Left renal pelvis (tissue), 4 donors: Measurements from ENCODE around the gene G6PC1. TPM values are rescaled to one million over a fixed set of nuclear protein-coding genes. Genes with fewer than 3 reads are reported as not detected.

Experiments used
- DNase-seq, 4 donors: peaks; one replicate each; pipeline ENCODE4 v3.0.0-alpha.2; 2013; ENCODE audit warnings: low read depth in 4 of 4, low spot score in 3 of 4
- polyA plus RNA-seq, 4 donors: library from polyadenylated mRNA; unstranded; fragments of 120-200 nt; gene quantifications; one replicate each; pipeline ENCODE4 v1.2.1, GENCODE V29; 2013; ENCODE audit not compliant: insufficient read length in 4 of 4

G6PC1 gene
- polyA plus RNA-seq, 4 donors = 0.52 to 6.1 (median 4.0) TPM

DNA sequence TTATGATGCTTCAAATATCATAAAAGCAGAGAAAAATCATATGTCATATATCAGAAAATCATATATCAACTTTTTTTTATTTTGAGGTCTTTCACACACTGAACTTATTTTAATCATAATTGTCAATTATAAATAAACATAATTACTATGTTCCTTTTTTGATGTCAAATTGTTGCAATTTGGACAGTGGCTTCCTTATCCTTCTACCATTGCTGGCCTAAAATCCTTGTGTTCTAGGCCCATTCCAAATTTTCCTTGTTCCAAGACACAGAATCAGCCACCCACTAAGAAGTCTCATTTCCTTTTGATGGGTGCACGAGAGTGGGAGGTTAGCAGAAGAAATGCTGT is 28.9 kb downstream of the G6PC1 start:
- DNase-seq = no peak

DNA sequence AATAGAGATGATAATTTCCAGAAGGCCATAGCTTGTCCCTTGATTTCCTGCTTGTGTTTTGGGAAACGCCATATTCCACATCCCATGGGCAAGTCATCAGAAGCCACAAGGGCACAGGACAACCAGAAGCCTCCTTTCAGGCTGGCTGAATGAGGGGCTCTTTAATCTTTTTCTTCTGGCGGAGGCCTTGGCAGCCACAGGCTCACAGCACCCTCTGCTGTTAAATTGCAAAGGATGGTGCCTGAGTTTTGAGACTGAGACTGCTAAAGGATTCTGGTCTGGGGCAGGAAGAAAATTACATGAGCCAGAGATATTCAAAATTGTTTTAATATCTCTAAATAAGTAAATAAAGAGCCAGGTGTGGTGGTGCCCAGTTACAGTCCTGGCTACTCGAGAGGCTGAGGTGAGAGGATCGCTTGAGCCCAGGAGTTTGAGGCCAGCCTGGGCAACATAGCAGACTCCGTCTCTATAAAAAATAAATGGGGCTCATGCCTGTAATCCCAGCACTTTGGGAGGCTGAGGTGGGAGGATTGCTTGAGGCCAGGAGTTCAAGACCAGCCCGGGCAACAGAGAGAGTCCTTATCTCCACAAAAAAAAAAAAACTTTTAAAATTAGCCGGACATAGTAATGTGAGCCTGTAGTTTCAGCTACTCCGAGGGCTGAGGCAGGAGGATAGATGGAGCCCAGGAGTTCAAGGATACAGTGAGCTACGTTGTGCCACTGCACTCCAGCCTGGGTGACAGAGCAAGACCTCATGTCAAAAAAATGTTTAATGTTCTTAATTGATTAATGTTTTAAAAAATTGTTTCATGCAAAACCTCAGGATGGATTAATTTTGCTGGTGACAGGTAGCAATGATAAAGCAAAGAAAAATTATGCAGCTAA is 37.4 kb downstream of the G6PC1 start:
- DNase-seq = peak in 2 of 4 donors; percentile 26 to 40

DNA sequence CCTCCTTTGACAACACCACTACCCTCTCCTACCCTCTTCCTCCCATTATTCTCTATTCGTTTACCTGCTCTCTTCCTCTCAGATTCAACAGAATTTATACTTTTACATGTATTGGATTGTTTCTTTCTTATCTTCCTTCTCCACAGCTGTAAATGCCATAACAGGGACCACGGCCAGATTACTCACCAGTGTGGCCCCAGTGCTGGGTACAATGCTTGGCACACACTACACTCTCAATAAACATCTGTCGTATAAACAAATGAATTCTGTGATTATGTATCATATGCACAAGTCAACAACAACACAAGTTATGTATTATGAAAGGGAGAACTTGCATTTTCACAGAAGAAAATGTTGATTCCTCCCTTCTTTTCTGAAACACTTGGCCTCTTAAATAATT is 43.6 kb downstream of the G6PC1 start:
- no peak for DNase-seq

DNA sequence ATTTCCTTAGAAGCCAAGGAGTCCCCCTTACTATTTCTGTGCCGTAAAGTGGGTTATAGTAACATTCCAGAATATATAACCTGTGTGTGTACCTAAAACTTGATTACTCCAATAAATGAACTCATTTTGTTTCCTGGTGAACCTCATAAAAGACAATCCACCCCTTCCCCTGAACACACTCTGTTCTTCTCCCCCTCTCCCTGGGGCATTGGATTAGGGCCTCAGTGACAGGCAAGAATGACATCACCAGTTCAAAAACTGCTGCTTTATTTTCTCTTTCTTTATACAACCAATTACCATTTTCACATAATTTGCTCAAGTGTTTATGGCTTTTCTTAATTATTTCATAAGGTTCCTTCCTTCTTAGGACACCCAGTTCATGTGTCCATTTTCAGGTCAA is 46.2 kb downstream of the G6PC1 start:
- DNase-seq = no peak

DNA sequence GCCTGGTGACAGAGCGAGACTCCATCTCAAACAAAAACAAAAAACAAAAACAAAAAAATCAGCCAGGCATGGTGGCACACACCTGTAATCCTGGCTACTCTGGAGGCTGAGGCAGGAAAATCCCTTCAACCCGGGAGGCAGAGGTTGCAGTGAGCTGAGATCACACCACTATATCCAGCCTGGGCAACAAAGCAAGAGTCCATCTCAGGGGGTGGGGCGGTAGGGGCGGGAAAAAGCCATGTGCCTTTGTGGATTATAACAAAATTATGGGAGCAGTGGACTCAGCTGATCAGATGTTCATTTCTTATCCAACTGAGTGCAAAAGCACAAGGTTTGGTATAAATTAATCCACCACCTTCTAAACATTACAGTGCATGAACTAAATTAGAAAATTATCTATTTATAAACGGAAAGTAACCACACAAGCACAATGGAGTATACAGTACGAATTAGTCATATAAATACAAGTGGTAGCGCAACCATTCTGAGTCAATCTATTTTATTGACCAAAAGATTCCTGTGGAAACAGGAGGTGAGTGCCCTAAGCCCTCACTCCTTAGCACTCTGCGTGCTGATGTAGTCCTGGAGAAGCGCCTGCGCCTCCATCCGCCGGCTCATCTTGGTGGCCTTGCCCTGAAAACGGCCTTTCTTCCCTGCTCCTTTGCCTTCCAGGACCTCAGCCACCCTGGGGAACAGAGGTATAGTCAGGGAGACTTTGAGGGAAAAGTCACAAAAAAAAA is 49.6 kb downstream of the G6PC1 start:
- no peak for DNase-seq

Other genes with a start within 250 kb of the G6PC1 start
- gene TUBG2, start 241.5 kb upstream of the G6PC1 start, polyA plus RNA-seq = 10 to 100 TPM; 18.7 to 35.6 (median 28.6) TPM
- gene PLEKHH3, start 223.8 kb upstream of the G6PC1 start, polyA plus RNA-seq = 10 to 100 TPM; 12.1 to 22.9 (median 17.7) TPM
- gene CCR10, start 219.0 kb upstream of the G6PC1 start, polyA plus RNA-seq = 1 to 10 TPM in 3 of 4 donors, under 1 TPM in 1; 0.74 to 2.4 (median 1.6) TPM
- gene CNTNAP1, start 218.3 kb upstream of the G6PC1 start, polyA plus RNA-seq = 10 to 100 TPM in 2 of 4 donors, 1 to 10 TPM in 2; 8.1 to 27.7 (median 9.5) TPM
- gene EZH1, start 155.8 kb upstream of the G6PC1 start, polyA plus RNA-seq = 10 to 100 TPM; 30.8 to 64.0 (median 45.3) TPM
- 100 to 1,000 TPM in 2 of 4 donors, 10 to 100 TPM in 2; 92.1 to 140 (median 100) TPM for gene RAMP2, start 139.6 kb upstream of the G6PC1 start, polyA plus RNA-seq
- 10 to 100 TPM; 56.7 to 93.6 (median 83.4) TPM for gene VPS25, start 127.3 kb upstream of the G6PC1 start, polyA plus RNA-seq
- gene WNK4, start 120.2 kb upstream of the G6PC1 start, polyA plus RNA-seq = 10 to 100 TPM in 3 of 4 donors, 1 to 10 TPM in 1; 3.5 to 14.8 (median 12.5) TPM
- 100 to 1,000 TPM in 3 of 4 donors, 10 to 100 TPM in 1; 59.1 to 167 (median 159) TPM for gene COA3, start 102.1 kb upstream of the G6PC1 start, polyA plus RNA-seq
- gene CNTD1, start 101.9 kb upstream of the G6PC1 start, polyA plus RNA-seq = 1 to 10 TPM; 1.4 to 3.6 (median 2.3) TPM
- gene BECN1, start 76.5 kb upstream of the G6PC1 start, polyA plus RNA-seq = 10 to 100 TPM; 51.1 to 84.0 (median 68.3) TPM
- 100 to 1,000 TPM in 2 of 4 donors, 10 to 100 TPM in 2; 72.1 to 114 (median 103) TPM for gene PSME3, start 67.4 kb upstream of the G6PC1 start, polyA plus RNA-seq
- 1 to 10 TPM in 3 of 4 donors, under 1 TPM in 1; 0.79 to 1.9 (median 1.5) TPM for gene AOC2, start 56.2 kb upstream of the G6PC1 start, polyA plus RNA-seq
- gene AOC3, start 49.6 kb upstream of the G6PC1 start, polyA plus RNA-seq = 10 to 100 TPM in 1 of 4 donors, 1 to 10 TPM in 3; 4.4 to 13.8 (median 6.6) TPM
- gene AARSD1, start 63.7 kb downstream of the G6PC1 start, polyA plus RNA-seq = 10 to 100 TPM; 47.7 to 85.9 (median 54.9) TPM
- 1 to 10 TPM in 3 of 4 donors, under 1 TPM in 1; 1.00 to 3.0 (median 1.9) TPM for gene PTGES3L, start 79.3 kb downstream of the G6PC1 start, polyA plus RNA-seq
- gene RUNDC1, start 79.8 kb downstream of the G6PC1 start, polyA plus RNA-seq = 10 to 100 TPM in 3 of 4 donors, 1 to 10 TPM in 1; 8.3 to 17.6 (median 15.9) TPM
- gene RPL27, start 97.6 kb downstream of the G6PC1 start, polyA plus RNA-seq = 1,000 to 10,000 TPM; 1,424 to 1,561 (median 1,476) TPM
- gene IFI35, start 106.0 kb downstream of the G6PC1 start, polyA plus RNA-seq = 10 to 100 TPM in 3 of 4 donors, 1 to 10 TPM in 1; 9.1 to 12.9 (median 11.1) TPM
- 100 to 1,000 TPM; 107 to 136 (median 121) TPM for gene VAT1, start 121.6 kb downstream of the G6PC1 start, polyA plus RNA-seq
- gene RND2, start 124.4 kb downstream of the G6PC1 start, polyA plus RNA-seq = 1 to 10 TPM; 2.2 to 3.7 (median 3.2) TPM
- 10 to 100 TPM; 11.0 to 17.2 (median 15.4) TPM for gene BRCA1, start 224.6 kb downstream of the G6PC1 start, polyA plus RNA-seq